Astrocyte (in vitro differentiated cells and primary cell): Measurements from ENCODE around the gene MAF. TPM values are rescaled to one million over a fixed set of nuclear protein-coding genes. Genes with fewer than 3 reads are reported as not detected.

Experiments used
- DNase-seq: peaks from one replicate; pipeline ENCODE4 v3.0.0-alpha.2; 2010; ENCODE audit warnings: low read depth
- FAIRE-seq: peaks from 2 replicates; lab custom pipeline; 2011; peaks lifted over from hg19 to GRCh38; lab: Jason Lieb, UNC
- H2AFZ ChIP-seq: 2 replicates; pipeline ENCODE4 v1.6.0; 2012; ENCODE audit warnings: low read depth, low read length, inconsistent platforms
- H3K27ac ChIP-seq: 2 replicates; pipeline ENCODE4 v1.5.1; 2011; ENCODE audit warnings: low read depth, low read length, inconsistent platforms
- H3K27me3 ChIP-seq: 2 replicates; pipeline ENCODE4 v1.6.0; 2011; ENCODE audit warnings: low read length, inconsistent platforms; ENCODE audit not compliant: insufficient read depth
- H3K36me3 ChIP-seq: 2 replicates; pipeline ENCODE4 v1.5.1; 2011; ENCODE audit warnings: low read length, inconsistent platforms; ENCODE audit not compliant: insufficient read depth
- H3K4me1 ChIP-seq: 2 replicates; pipeline ENCODE4 v1.5.1; 2011; ENCODE audit warnings: low read length, inconsistent platforms; ENCODE audit not compliant: insufficient read depth
- H3K4me2 ChIP-seq: 2 replicates; pipeline ENCODE4 v1.6.0; 2012; ENCODE audit warnings: low read length, inconsistent platforms
- H3K4me3 ChIP-seq: 2 replicates; pipeline ENCODE4 v1.5.1; 2011; ENCODE audit warnings: low read depth, mild to moderate bottlenecking, low read length, inconsistent platforms; ENCODE audit not compliant: insufficient read depth
- H3K79me2 ChIP-seq: 2 replicates; pipeline ENCODE4 v1.6.0; 2012; ENCODE audit warnings: mild to moderate bottlenecking, low read length, inconsistent platforms; ENCODE audit not compliant: insufficient read depth
- H3K9ac ChIP-seq: 2 replicates; pipeline ENCODE4 v1.6.0; 2012; ENCODE audit warnings: mild to moderate bottlenecking, low read length, inconsistent platforms
- H3K9me3 ChIP-seq: 2 replicates; pipeline ENCODE4 v1.5.1; 2012; ENCODE audit warnings: low read depth, mild to moderate bottlenecking, low read length, inconsistent platforms; ENCODE audit not compliant: insufficient read depth
- H4K20me1 ChIP-seq: 2 replicates; pipeline ENCODE4 v1.6.0; 2012; ENCODE audit warnings: low read length, inconsistent platforms; ENCODE audit not compliant: insufficient read depth
- H3K27ac Mint-ChIP-seq: one replicate; pipeline ENCODE4 v1.8.0; 2021; ENCODE audit warnings: mild to moderate bottlenecking, mixed read lengths; ENCODE audit not compliant: unreplicated experiment
- H3K27me3 Mint-ChIP-seq: one replicate; pipeline ENCODE4 v1.8.0; 2021; ENCODE audit warnings: low read depth, mixed read lengths; ENCODE audit not compliant: unreplicated experiment
- H3K36me3 Mint-ChIP-seq: one replicate; pipeline ENCODE4 v1.8.0; 2021; ENCODE audit warnings: low read depth, mixed read lengths; ENCODE audit not compliant: unreplicated experiment
- H3K4me1 Mint-ChIP-seq: one replicate; pipeline ENCODE4 v1.8.0; 2021; ENCODE audit warnings: low read depth, mixed read lengths; ENCODE audit not compliant: unreplicated experiment
- H3K4me3 Mint-ChIP-seq: one replicate; pipeline ENCODE4 v1.8.0; 2021; ENCODE audit warnings: mild to moderate bottlenecking, moderate library complexity, mixed read lengths; ENCODE audit not compliant: unreplicated experiment
- H3K9me3 Mint-ChIP-seq: one replicate; pipeline ENCODE4 v1.8.0; 2021; ENCODE audit warnings: mild to moderate bottlenecking, mixed read lengths; ENCODE audit not compliant: unreplicated experiment
- EZH2 ChIP-seq: IDR thresholded peaks from 2 replicates; pipeline ENCODE4 v1.6.1; 2012; ENCODE audit warnings: mild to moderate bottlenecking, low read length, inconsistent platforms; ENCODE audit not compliant: insufficient read depth
- total RNA-seq: library from RNA; stranded (reverse); gene quantifications from 2 replicates; pipeline ENCODE4 v1.2.1, GENCODE V29; 2021
- TF ChIP-seq, protein P1 (sequence below): IDR thresholded peaks from 2 replicates; pipeline ENCODE4 v1.5.1; 2011; ENCODE audit warnings: low read depth, mild to moderate bottlenecking, inconsistent platforms, low read length, moderate library complexity; ENCODE audit not compliant: insufficient read depth

The MAF gene
- total RNA-seq, 1 donor from 2014 or later, result 19.3 TPM

DNA sequence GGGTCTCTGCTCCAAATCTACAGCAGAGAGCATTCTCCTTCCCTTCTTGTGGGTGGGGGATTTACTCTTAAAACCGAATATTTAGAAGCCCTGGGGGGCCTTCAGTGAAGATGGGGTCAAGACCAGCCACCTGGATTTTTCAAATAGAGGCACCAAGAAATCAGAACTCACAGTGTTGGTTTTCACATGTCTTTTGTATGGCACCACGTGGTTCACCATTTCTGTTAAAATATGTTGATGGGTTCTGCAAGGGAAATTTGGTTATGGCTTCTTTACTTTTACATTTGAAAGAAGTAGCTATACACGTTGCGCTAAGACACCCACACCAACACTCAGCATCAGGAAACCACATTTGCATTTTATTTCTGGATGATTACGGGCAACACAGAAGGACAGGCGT is 17.7 kb downstream of the MAF start:
- no peaks in the 10 kb centered on the region for H3K79me2 ChIP-seq
- H3K4me3 ChIP-seq, result no peak overlapping the region
- no peaks in the 10 kb centered on the region for H3K4me1 ChIP-seq
- Mint-ChIP-seq H3K27me3 (no peaks in the 10 kb centered on the region), H3K27ac (no peak overlapping the region), H3K4me1 (peaks cover 6% of the 10 kb centered on the region), H3K4me3 (no peak overlapping the region), H3K36me3 (peaks cover 2% of the 10 kb centered on the region), H3K9me3 (peaks cover 2% of the 10 kb centered on the region)
- no peak for DNase-seq
- H3K9me3 ChIP-seq, result no peaks in the 10 kb centered on the region
- H3K36me3 ChIP-seq, result no peaks in the 10 kb centered on the region
- H2AFZ ChIP-seq, result no peak overlapping the region
- H3K27me3 ChIP-seq, result peaks cover 4% of the 10 kb centered on the region
- no peak overlapping the region for H3K4me2 ChIP-seq
- no peak overlapping the region for H3K27ac ChIP-seq
- TF ChIP-seq, protein P1, sequence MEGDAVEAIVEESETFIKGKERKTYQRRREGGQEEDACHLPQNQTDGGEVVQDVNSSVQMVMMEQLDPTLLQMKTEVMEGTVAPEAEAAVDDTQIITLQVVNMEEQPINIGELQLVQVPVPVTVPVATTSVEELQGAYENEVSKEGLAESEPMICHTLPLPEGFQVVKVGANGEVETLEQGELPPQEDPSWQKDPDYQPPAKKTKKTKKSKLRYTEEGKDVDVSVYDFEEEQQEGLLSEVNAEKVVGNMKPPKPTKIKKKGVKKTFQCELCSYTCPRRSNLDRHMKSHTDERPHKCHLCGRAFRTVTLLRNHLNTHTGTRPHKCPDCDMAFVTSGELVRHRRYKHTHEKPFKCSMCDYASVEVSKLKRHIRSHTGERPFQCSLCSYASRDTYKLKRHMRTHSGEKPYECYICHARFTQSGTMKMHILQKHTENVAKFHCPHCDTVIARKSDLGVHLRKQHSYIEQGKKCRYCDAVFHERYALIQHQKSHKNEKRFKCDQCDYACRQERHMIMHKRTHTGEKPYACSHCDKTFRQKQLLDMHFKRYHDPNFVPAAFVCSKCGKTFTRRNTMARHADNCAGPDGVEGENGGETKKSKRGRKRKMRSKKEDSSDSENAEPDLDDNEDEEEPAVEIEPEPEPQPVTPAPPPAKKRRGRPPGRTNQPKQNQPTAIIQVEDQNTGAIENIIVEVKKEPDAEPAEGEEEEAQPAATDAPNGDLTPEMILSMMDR, result no peak
- no peak for TF ChIP-seq EZH2
- FAIRE-seq, result no peak
- no peak overlapping the region for H3K9ac ChIP-seq
- no peaks in the 10 kb centered on the region for H4K20me1 ChIP-seq

DNA sequence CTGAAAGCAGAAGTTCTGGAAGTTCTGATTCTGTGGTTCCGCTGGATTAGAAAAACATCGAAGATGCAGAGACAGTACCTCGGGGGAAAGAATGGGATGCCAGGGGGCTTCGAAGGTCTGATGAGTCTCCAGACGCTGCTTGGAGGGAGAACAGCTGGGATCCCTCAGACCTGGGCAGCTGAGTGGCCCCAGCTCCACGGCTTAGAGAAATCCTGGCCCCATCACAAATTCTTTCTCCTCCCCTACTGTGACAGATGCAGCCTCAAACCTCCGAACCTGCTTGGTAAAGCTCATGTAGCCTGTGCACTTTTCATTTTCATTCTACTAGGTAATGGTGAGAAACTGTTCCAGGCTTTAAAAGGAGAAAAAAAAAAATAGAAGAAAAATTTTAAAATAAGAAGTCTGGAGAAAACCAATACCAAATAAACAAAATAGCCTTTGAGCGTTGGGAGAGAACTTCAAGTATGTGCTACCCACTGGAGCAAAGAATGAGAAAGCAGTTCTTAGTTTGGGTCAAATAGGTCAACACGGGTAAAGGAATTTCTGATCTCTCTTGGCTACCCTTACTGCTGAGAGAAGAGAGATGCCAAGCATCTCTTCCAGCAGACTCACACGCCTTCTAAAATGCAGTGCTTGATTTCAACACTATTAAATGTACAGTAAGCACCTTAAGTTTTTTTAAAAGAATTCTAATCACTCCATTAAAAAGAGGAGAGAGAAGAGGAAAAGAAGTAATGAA is 19.9 kb downstream of the MAF start:
- Histone ChIP-seq H3K36me3 (no peaks in the 10 kb centered on the region), H3K27me3 (peaks cover 2% of the 10 kb centered on the region), H3K4me3 (no peak overlapping the region), H2AFZ (no peak overlapping the region), H3K4me1 (no peaks in the 10 kb centered on the region), H3K9ac (no peak overlapping the region), H3K9me3 (no peaks in the 10 kb centered on the region), H3K27ac (no peak overlapping the region), H4K20me1 (no peaks in the 10 kb centered on the region), H3K79me2 (no peaks in the 10 kb centered on the region), H3K4me2 (no peak overlapping the region)
- Mint-ChIP-seq H3K27ac (no peak overlapping the region), H3K36me3 (peaks cover 2% of the 10 kb centered on the region), H3K27me3 (peaks cover 4% of the 10 kb centered on the region), H3K4me1 (peaks cover 6% of the 10 kb centered on the region), H3K4me3 (no peak overlapping the region), H3K9me3 (peaks cover 2% of the 10 kb centered on the region)
- DNase-seq (no peak), FAIRE-seq (no peak)
- TF ChIP-seq, protein P1, result no peak
- no peak for TF ChIP-seq EZH2

DNA sequence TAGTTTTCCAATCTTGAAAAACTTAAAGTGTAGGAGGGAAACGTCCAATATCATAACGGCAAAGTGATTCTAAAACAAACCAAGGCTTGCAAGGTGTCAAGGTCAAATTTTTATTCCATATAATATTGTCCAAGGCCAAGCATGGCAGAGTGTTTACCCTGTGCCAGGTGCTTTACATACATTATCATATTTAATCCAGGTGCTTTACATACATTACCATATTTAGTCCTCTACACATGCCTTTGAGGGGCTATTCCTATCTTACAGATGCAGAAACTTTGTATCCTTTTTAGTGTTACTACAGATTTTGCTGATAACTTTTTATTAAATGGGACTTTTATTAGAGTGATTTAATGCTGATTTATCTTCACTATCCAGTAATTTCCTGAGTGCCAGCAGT is 23.9 kb downstream of the MAF start:
- Histone ChIP-seq H3K27me3 (peaks cover 7% of the 10 kb centered on the region), H2AFZ (no peak overlapping the region)

More for the DNA sequence above, 23.9 kb downstream of the MAF start:
- FAIRE-seq (no peak), DNase-seq (no peak)
- no peak overlapping the region for H3K4me3 ChIP-seq
- H4K20me1 ChIP-seq, result no peaks in the 10 kb centered on the region
- no peaks in the 10 kb centered on the region for H3K36me3 Mint-ChIP-seq
- H3K27ac ChIP-seq, result no peak overlapping the region
- H3K27me3 Mint-ChIP-seq, result peaks cover 6% of the 10 kb centered on the region
- H3K79me2 ChIP-seq, result no peaks in the 10 kb centered on the region
- H3K9ac ChIP-seq, result no peak overlapping the region
- H3K36me3 ChIP-seq, result no peaks in the 10 kb centered on the region
- no peak overlapping the region for H3K4me3 Mint-ChIP-seq
- H3K4me1 ChIP-seq, result no peaks in the 10 kb centered on the region
- no peak overlapping the region for H3K4me2 ChIP-seq
- H3K4me1 Mint-ChIP-seq, result peaks cover 12% of the 10 kb centered on the region
- no peaks in the 10 kb centered on the region for H3K9me3 Mint-ChIP-seq
- H3K9me3 ChIP-seq, result no peaks in the 10 kb centered on the region
- TF ChIP-seq, protein P1, result no peak
- TF ChIP-seq EZH2, result no peak
- H3K27ac Mint-ChIP-seq, result no peak overlapping the region
